HepG2 (cell line): ENCODE data around the gene MOV10L1.

Experiments used
- HINFP ChIP-seq: sonication (generic); formaldehyde crosslinking; IDR thresholded peaks from 2 replicates; pipeline ENCODE4 v1.4.0; 2020; ENCODE audit warnings: low read depth, mild to moderate bottlenecking, missing genetic modification reagents
- MYC ChIP-seq: sonication (generic); formaldehyde crosslinking; IDR thresholded peaks from 2 replicates; pipeline ENCODE4 v1.9.0; 2021; ENCODE audit warnings: missing genetic modification reagents, borderline replicate concordance
- RBM22 ChIP-seq: fragments of 200-400 bp; formaldehyde crosslinking; optimal IDR thresholded peaks from 2 replicates; pipeline ENCODE3; 2017; ENCODE audit warnings: mild to moderate bottlenecking, low read length, moderate library complexity
- REST ChIP-seq, 2 experiments: IDR thresholded peaks; 2 replicates each; pipeline ENCODE4 v1.6.1; 2011 to 2012; ENCODE audit warnings: low read length in 2 of 2, borderline replicate concordance in 1 of 2, low read depth in 1 of 2, mild to moderate bottlenecking in 1 of 2, moderate library complexity in 1 of 2
- SMAD1 ChIP-seq: sonication (generic); formaldehyde crosslinking; IDR thresholded peaks from 2 replicates; pipeline ENCODE4 v1.4.0; 2020; ENCODE audit warnings: missing genetic modification reagents, low read depth, mild to moderate bottlenecking, borderline replicate concordance
- SRSF1 ChIP-seq: fragments of 200-400 bp; formaldehyde crosslinking; optimal IDR thresholded peaks from 2 replicates; pipeline ENCODE3; 2017; ENCODE audit warnings: mild to moderate bottlenecking, low read depth, low read length, moderate library complexity
- TAF1 ChIP-seq: sonication (generic); formaldehyde crosslinking; IDR thresholded peaks from 2 replicates; pipeline ENCODE4 v1.4.0; 2020; ENCODE audit warnings: missing genetic modification reagents
- ZKSCAN1 ChIP-seq: fragments of 150-350 bp; IDR thresholded peaks from 2 replicates; pipeline ENCODE4 v1.6.1; 2014; ENCODE audit warnings: low read length
- ZNF24 ChIP-seq: fragments of 450-650 bp; IDR thresholded peaks from 2 replicates; pipeline ENCODE4 v1.6.1; 2017; ENCODE audit warnings: antibody characterized with exemption, mild to moderate bottlenecking
- TF ChIP-seq, protein P1 (sequence below): sonication (generic); formaldehyde crosslinking; IDR thresholded peaks from 2 replicates; pipeline ENCODE4 v1.5.0; 2020; ENCODE audit warnings: mild to moderate bottlenecking, missing genetic modification reagents, moderate library complexity

- no peak for TF ChIP-seq SRSF1
- TF ChIP-seq, protein P1, sequence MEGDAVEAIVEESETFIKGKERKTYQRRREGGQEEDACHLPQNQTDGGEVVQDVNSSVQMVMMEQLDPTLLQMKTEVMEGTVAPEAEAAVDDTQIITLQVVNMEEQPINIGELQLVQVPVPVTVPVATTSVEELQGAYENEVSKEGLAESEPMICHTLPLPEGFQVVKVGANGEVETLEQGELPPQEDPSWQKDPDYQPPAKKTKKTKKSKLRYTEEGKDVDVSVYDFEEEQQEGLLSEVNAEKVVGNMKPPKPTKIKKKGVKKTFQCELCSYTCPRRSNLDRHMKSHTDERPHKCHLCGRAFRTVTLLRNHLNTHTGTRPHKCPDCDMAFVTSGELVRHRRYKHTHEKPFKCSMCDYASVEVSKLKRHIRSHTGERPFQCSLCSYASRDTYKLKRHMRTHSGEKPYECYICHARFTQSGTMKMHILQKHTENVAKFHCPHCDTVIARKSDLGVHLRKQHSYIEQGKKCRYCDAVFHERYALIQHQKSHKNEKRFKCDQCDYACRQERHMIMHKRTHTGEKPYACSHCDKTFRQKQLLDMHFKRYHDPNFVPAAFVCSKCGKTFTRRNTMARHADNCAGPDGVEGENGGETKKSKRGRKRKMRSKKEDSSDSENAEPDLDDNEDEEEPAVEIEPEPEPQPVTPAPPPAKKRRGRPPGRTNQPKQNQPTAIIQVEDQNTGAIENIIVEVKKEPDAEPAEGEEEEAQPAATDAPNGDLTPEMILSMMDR (CRISPR knock-in tag) = no peak
- no peak for TF ChIP-seq TAF1
- TF ChIP-seq ZKSCAN1 = no peak
- no peak for TF ChIP-seq SMAD1 (CRISPR knock-in tag)
- no peak for TF ChIP-seq REST (IDR thresholded peaks at IDR 0.05; ENCODE audit: borderline replicate concordance in 1 of 2, low read depth in 1 of 2, low read length in 2 of 2)
- TF ChIP-seq ZNF24 = no peak
- no peak for TF ChIP-seq HINFP (CRISPR knock-in tag)
- TF ChIP-seq MYC (CRISPR knock-in tag) = no peak
- no peak for TF ChIP-seq RBM22
Observed at GRCh38 chr22:50211147-50211546, 121.3 kb downstream of the MOV10L1 start.
